Glutamatergic neuron (in vitro differentiated cells): Measurements from ENCODE around the gene PDLIM7. TPM values are rescaled to one million over a fixed set of nuclear protein-coding genes. Genes with fewer than 3 reads are reported as not detected.
A peak's percentile ranks its signal among the peaks of the same experiment; 100 is the strongest.

Experiments used
- DNase-seq: peaks from one replicate; pipeline ENCODE4 v3.0.0; 2022
- H3K27ac Mint-ChIP-seq: one replicate; pipeline ENCODE4 v1.8.0; 2020; ENCODE audit warnings: mild to moderate bottlenecking, mixed read lengths, inconsistent platforms; ENCODE audit not compliant: unreplicated experiment
- H3K27me3 Mint-ChIP-seq: one replicate; pipeline ENCODE4 v1.8.0; 2020; ENCODE audit warnings: mild to moderate bottlenecking, moderate library complexity, mixed read lengths, inconsistent platforms; ENCODE audit not compliant: unreplicated experiment
- H3K36me3 Mint-ChIP-seq: one replicate; pipeline ENCODE4 v1.8.0; 2020; ENCODE audit warnings: mild to moderate bottlenecking, mixed read lengths, inconsistent platforms; ENCODE audit not compliant: unreplicated experiment
- H3K4me1 Mint-ChIP-seq: one replicate; pipeline ENCODE4 v1.8.0; 2020; ENCODE audit warnings: mild to moderate bottlenecking, low read depth, mixed read lengths, inconsistent platforms; ENCODE audit not compliant: unreplicated experiment
- H3K4me3 Mint-ChIP-seq: one replicate; pipeline ENCODE4 v1.8.0; 2020; ENCODE audit warnings: mild to moderate bottlenecking, mixed read lengths, inconsistent platforms; ENCODE audit not compliant: unreplicated experiment
- H3K9me3 Mint-ChIP-seq: one replicate; pipeline ENCODE4 v1.8.0; 2020; ENCODE audit warnings: mild to moderate bottlenecking, moderate library complexity, mixed read lengths, inconsistent platforms; ENCODE audit not compliant: unreplicated experiment
- total RNA-seq: library from RNA; stranded (reverse); fragmentation: NEBNext Ultra II Directional; extraction: Animal tissue kit (Norgen Biotek cat#: 25700); gene quantifications from one replicate; pipeline ENCODE4 v1.2.1, GENCODE V29; 2021; ENCODE audit not compliant: unreplicated experiment
- TF ChIP-seq, protein P1 (sequence below): fragments of 200-600 bp; sonication (generic); IDR thresholded peaks from one replicate; pipeline ENCODE4 v1.5.0; 2021; ENCODE audit not compliant: partially characterized antibody, unreplicated experiment

The PDLIM7 gene
- total RNA-seq, 1 donor from 2014 or later = 430 TPM

DNA sequence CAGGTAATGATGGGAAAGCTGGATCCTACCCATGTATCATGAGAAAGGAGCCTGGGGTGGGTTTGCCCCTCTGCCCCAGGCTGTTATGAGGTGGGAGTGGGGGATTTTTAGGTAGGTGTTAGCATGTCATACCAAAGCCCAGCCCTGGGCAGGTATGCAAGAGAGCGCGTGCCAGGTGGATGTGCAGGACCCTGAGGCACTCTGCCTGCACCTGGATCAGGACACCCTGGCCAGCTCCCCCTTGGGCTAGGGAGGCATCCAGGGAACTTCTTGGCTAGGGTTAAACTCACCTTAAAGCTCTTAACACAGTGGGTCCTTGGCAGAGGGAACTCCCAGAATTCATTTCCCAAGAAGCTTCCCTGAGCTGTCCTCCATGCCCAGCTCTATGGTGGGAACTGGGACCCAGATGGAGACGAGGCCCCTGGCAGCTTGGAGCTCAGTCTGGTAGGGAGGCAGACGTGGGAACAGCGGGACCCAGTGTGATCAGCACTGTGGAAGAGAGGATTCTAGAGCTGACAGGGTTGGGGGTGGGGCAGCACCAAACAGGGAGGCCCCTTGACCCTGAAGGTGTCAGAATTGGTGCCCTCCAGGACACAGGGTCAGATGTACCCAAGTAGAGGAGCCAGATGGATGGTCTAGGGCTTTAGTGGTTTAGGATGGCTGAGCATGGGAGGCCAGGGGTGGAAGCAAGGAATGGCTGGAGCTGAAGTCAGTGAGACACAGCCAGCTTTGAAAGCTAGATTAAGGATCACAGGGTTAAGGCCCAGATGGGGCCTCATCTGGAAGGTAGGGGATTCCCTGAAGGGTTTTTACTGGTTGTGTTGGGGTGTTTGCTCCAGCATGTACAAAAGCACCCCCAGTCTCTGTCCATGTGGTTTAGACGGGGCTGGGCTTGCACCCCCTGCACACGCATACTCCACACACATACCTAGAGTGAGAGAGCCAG lies 53.0 kb downstream of the PDLIM7 start:
- H3K27me3 Mint-ChIP-seq = peaks cover 22% of the 10 kb centered on the region
- H3K27ac Mint-ChIP-seq = peak overlapping the region; percentile 10
- H3K9me3 Mint-ChIP-seq = peaks cover 23% of the 10 kb centered on the region
- peak overlapping the region; percentile 3 for H3K4me3 Mint-ChIP-seq
- DNase-seq = no peak
- TF ChIP-seq, protein P1, sequence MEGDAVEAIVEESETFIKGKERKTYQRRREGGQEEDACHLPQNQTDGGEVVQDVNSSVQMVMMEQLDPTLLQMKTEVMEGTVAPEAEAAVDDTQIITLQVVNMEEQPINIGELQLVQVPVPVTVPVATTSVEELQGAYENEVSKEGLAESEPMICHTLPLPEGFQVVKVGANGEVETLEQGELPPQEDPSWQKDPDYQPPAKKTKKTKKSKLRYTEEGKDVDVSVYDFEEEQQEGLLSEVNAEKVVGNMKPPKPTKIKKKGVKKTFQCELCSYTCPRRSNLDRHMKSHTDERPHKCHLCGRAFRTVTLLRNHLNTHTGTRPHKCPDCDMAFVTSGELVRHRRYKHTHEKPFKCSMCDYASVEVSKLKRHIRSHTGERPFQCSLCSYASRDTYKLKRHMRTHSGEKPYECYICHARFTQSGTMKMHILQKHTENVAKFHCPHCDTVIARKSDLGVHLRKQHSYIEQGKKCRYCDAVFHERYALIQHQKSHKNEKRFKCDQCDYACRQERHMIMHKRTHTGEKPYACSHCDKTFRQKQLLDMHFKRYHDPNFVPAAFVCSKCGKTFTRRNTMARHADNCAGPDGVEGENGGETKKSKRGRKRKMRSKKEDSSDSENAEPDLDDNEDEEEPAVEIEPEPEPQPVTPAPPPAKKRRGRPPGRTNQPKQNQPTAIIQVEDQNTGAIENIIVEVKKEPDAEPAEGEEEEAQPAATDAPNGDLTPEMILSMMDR = no peak
- peaks cover 19% of the 10 kb centered on the region for H3K4me1 Mint-ChIP-seq
- H3K36me3 Mint-ChIP-seq = peaks cover 5% of the 10 kb centered on the region

GRCh38 chr5:177443144-177443983 lies 54.0 kb downstream of the PDLIM7 start:
- TF ChIP-seq, protein P1 = no peak
- peaks cover 21% of the 10 kb centered on the region for H3K9me3 Mint-ChIP-seq
- H3K4me1 Mint-ChIP-seq = peaks cover 19% of the 10 kb centered on the region
- peaks cover 5% of the 10 kb centered on the region for H3K36me3 Mint-ChIP-seq
- no peak overlapping the region for H3K4me3 Mint-ChIP-seq
- no peak overlapping the region for H3K27ac Mint-ChIP-seq
- DNase-seq = no peak
- H3K27me3 Mint-ChIP-seq = peaks cover 16% of the 10 kb centered on the region

- H3K36me3 Mint-ChIP-seq = peaks cover 5% of the 10 kb centered on the region
- peaks cover 19% of the 10 kb centered on the region for H3K9me3 Mint-ChIP-seq
- H3K4me1 Mint-ChIP-seq = peaks cover 19% of the 10 kb centered on the region
- H3K4me3 Mint-ChIP-seq = peak overlapping the region; percentile 20
- peaks cover 15% of the 10 kb centered on the region for H3K27me3 Mint-ChIP-seq
- no peak overlapping the region for H3K27ac Mint-ChIP-seq
- TF ChIP-seq, protein P1 = no peak
- DNase-seq = no peak
These were observed 55.2 kb downstream of the PDLIM7 start for GRCh38 chr5:177442066-177442826.

DNA sequence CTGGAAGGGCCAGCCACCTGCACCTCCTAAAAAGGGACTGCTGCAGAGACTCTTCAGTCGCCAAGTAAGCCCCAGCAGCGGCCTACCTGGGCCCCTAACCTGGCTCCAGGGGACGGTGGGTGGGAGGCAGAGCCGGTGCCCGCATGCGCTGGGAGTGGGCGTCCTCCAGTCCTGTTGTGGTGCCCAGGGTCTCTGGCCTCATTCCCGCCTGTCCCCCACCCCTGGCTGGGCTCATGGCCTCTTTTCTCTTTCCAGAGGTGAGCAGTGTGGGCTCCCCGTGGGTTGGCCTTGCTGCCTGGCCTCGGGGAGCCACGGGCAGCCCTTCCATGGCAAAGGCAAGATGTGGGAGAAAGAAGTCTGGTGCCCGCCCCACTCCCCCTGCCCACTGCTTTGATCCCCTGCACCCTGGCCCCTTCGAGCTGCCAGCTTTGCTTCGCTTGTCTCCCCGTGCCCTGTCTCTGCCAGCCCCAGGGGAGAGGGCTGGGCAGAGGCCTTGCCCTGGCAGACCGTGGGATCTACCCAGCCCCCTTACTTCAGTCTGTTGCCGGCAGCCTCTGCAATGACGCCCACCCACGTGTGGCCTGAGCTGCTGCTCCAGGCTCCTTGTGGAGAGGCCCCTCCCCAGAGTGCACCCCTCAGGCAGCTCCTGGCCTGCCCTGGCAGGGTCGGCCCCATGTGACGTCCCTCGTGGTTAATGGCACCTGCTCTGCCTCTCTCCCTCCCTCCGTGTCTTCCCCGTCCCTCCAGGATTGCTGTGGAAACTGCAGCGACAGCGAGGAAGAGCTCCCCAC lies 56.2 kb downstream of the PDLIM7 start:
- H3K27me3 Mint-ChIP-seq = peaks cover 15% of the 10 kb centered on the region
- TF ChIP-seq, protein P1 = no peak
- peaks cover 5% of the 10 kb centered on the region for H3K36me3 Mint-ChIP-seq
- H3K9me3 Mint-ChIP-seq = peaks cover 19% of the 10 kb centered on the region
- no peak overlapping the region for H3K4me3 Mint-ChIP-seq
- H3K4me1 Mint-ChIP-seq = peaks cover 19% of the 10 kb centered on the region
- DNase-seq = no peak
- no peak overlapping the region for H3K27ac Mint-ChIP-seq
